GM12878 (cell line): Measurements from ENCODE around the gene SYT1. TPM values are rescaled to one million over a fixed set of nuclear protein-coding genes. Genes with fewer than 3 reads are reported as not detected.
A peak's percentile ranks its signal among the peaks of the same experiment; 100 is the strongest.

Experiments
- BHLHE40 ChIP-seq, 2 experiments: fragments of 450-650 bp in 1 of 2; IDR thresholded peaks; 2 replicates each; pipeline ENCODE4 v1.6.1; 2011 to 2017; ENCODE audit warnings: low read depth in 2 of 2, borderline replicate concordance in 1 of 2, improper control_type of control experiment in 1 of 2, low read length in 1 of 2, mild to moderate bottlenecking in 1 of 2
- CHD2 ChIP-seq: IDR thresholded peaks from 2 replicates; pipeline ENCODE4 v1.6.1; 2011; ENCODE audit warnings: low read depth, low read length, improper control_type of control experiment, borderline replicate concordance
- HDAC6 ChIP-seq: fragments of 200-600 bp; sonication (generic); IDR thresholded peaks from one replicate; pipeline ENCODE4 v1.8.0; 2017; ENCODE audit warnings: antibody characterized with exemption; ENCODE audit not compliant: unreplicated experiment
- IKZF1 ChIP-seq: fragments of 450-650 bp; conservative IDR thresholded peaks from 2 replicates; pipeline ENCODE4 v1.6.1; 2017; ENCODE audit warnings: antibody characterized with exemption, mild to moderate bottlenecking
- LARP7 ChIP-seq: fragments of 450-650 bp; IDR thresholded peaks from 2 replicates; pipeline ENCODE4 v1.6.1; 2017; ENCODE audit warnings: mild to moderate bottlenecking
- MTA2 ChIP-seq: fragments of 450-650 bp; IDR thresholded peaks from 2 replicates; pipeline ENCODE4 v1.6.1; 2016; ENCODE audit warnings: low read depth, mild to moderate bottlenecking, moderate library complexity
- NBN ChIP-seq: fragments of 450-650 bp; IDR thresholded peaks from 2 replicates; pipeline ENCODE4 v1.6.1; 2016
- SMC3 ChIP-seq: IDR thresholded peaks from 2 replicates; pipeline ENCODE4 v1.6.1; 2011; ENCODE audit warnings: low read length, improper control_type of control experiment, borderline replicate concordance
- STAT3 ChIP-seq: IDR thresholded peaks from 2 replicates; pipeline ENCODE4 v1.6.1; 2011; ENCODE audit warnings: low read depth, low read length, improper control_type of control experiment
- TAF1 ChIP-seq: IDR thresholded peaks from 2 replicates; pipeline ENCODE4 v1.6.1; 2011; ENCODE audit warnings: mild to moderate bottlenecking, low read depth, low read length, borderline replicate concordance
- TCF7 ChIP-seq: IDR thresholded peaks from 2 replicates; pipeline ENCODE4 v1.6.1; 2014; ENCODE audit warnings: antibody characterized with exemption, borderline replicate concordance
- ZNF384 ChIP-seq: IDR thresholded peaks from 2 replicates; pipeline ENCODE4 v1.6.1; 2012; ENCODE audit warnings: low read depth, mild to moderate bottlenecking, low read length, improper control_type of control experiment, borderline replicate concordance
- ZNF622 ChIP-seq: fragments of 450-650 bp; IDR thresholded peaks from 2 replicates; pipeline ENCODE4 v1.6.1; 2017; ENCODE audit warnings: mild to moderate bottlenecking, inconsistent platforms
- polyA plus RNA-seq, 11 experiments: library from polyadenylated mRNA; depleted of rRNA in 4 of 11; unstranded in 6 of 11; stranded (reverse) in 5 of 11; fragments of >200 nt; fragmentation: Nextera tagmentation in 4 of 11; fragmentation: Illumina TruSeq in 1 of 11; extraction: Ambion mirVana in 4 of 11; extraction: Trizol in 1 of 11; gene quantifications; 1 replicate in 1 of 11; 2 replicates in 10 of 11; pipeline versions ENCODE4 v1.2.1 to v1.2.3, GENCODE V29; 2011 to 2016; ENCODE audit warnings: inconsistent platforms in 2 of 11, missing spikeins in 2 of 11, low read depth in 1 of 11
- total RNA-seq, 4 experiments: library from RNA; depleted of rRNA in 3 of 4; stranded (reverse); fragments of >200 nt in 3 of 4; fragmentation: Illumina TruSeq in 1 of 4; extraction: Trizol in 1 of 4; gene quantifications; 2 replicates each; pipeline versions ENCODE4 v1.2.1 to v1.2.3, GENCODE V29; 2013 to 2021
- TF ChIP-seq, protein P1 (sequence below): fragments of 450-650 bp; IDR thresholded peaks from 2 replicates; pipeline ENCODE4 v1.6.1; 2016; ENCODE audit warnings: mild to moderate bottlenecking, moderate library complexity, borderline replicate concordance
- TF ChIP-seq, protein P2 (sequence below): fragments of 450-650 bp; IDR thresholded peaks from 2 replicates; pipeline ENCODE4 v1.6.1; 2017; ENCODE audit warnings: low read depth, mild to moderate bottlenecking, moderate library complexity
- TF ChIP-seq, protein P3 (sequence below): IDR thresholded peaks from 2 replicates; pipeline ENCODE4 v1.6.1; 2011; ENCODE audit warnings: mild to moderate bottlenecking, low read depth, low read length, moderate library complexity; ENCODE audit not compliant: insufficient replicate concordance
- TF ChIP-seq, protein P4 (sequence below): fragments of 150-350 bp; IDR thresholded peaks from 2 replicates; pipeline ENCODE4 v1.6.1; 2016; ENCODE audit warnings: low read depth, low read length
- TF ChIP-seq, protein P5 (sequence below): fragments of 450-650 bp; IDR thresholded peaks from 2 replicates; pipeline ENCODE4 v1.6.1; 2018; ENCODE audit warnings: borderline replicate concordance, mild to moderate bottlenecking; ENCODE audit not compliant: partially characterized antibody

Gene SYT1
- total and polyA plus RNA-seq, 10 of the 15 experiments (the other 5 are each of a cell fraction or from before 2014, with no cell fraction given) = 0.10 to 0.28 TPM; not detected in 8

DNA sequence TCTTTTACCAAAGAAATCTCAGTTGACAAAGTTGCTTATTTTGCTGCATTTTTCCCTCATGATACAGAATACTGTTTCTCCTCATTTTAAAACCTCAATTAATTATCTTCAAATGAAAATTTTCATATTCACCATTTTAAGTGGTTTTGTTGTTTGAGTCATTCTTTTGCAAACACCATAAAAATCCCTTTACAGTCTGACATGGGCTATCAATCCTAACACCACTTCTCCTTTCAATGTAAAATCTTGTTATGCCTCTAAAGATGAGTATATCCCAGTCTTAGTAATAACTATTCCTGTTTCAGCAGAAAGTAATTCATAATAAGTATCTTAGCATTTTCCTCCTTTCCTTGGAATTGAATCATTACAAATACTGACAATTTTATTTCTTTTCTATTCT, 192.2 kb downstream of the SYT1 start (continued):
- TF ChIP-seq, protein P1, sequence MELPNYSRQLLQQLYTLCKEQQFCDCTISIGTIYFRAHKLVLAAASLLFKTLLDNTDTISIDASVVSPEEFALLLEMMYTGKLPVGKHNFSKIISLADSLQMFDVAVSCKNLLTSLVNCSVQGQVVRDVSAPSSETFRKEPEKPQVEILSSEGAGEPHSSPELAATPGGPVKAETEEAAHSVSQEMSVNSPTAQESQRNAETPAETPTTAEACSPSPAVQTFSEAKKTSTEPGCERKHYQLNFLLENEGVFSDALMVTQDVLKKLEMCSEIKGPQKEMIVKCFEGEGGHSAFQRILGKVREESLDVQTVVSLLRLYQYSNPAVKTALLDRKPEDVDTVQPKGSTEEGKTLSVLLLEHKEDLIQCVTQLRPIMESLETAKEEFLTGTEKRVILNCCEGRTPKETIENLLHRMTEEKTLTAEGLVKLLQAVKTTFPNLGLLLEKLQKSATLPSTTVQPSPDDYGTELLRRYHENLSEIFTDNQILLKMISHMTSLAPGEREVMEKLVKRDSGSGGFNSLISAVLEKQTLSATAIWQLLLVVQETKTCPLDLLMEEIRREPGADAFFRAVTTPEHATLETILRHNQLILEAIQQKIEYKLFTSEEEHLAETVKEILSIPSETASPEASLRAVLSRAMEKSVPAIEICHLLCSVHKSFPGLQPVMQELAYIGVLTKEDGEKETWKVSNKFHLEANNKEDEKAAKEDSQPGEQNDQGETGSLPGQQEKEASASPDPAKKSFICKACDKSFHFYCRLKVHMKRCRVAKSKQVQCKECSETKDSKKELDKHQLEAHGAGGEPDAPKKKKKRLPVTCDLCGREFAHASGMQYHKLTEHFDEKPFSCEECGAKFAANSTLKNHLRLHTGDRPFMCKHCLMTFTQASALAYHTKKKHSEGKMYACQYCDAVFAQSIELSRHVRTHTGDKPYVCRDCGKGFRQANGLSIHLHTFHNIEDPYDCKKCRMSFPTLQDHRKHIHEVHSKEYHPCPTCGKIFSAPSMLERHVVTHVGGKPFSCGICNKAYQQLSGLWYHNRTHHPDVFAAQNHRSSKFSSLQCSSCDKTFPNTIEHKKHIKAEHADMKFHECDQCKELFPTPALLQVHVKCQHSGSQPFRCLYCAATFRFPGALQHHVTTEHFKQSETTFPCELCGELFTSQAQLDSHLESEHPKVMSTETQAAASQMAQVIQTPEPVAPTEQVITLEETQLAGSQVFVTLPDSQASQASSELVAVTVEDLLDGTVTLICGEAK = no peak
- TF ChIP-seq ZNF622 (no peak), BHLHE40 (IDR thresholded peaks at IDR 0.05; ENCODE audit: borderline replicate concordance in 1 of 2, low read depth in 2 of 2, low read length in 1 of 2) (0 out of 4 replicates have a peak, but pooled peaks of 1 of the 2 experiments have one; percentile 10), SMC3 (no peak), HDAC6 (no peak), IKZF1 (0 out of 2 replicates have a peak, but pooled peaks have one; percentile 22), NBN (0 out of 2 replicates have a peak, but pooled peaks have one; percentile 23), TAF1 (no peak), STAT3 (no peak), CHD2 (no peak), MTA2 (peak; percentile 83), ZNF384 (no peak), TCF7 (no peak), LARP7 (no peak)
- TF ChIP-seq, protein P2, sequence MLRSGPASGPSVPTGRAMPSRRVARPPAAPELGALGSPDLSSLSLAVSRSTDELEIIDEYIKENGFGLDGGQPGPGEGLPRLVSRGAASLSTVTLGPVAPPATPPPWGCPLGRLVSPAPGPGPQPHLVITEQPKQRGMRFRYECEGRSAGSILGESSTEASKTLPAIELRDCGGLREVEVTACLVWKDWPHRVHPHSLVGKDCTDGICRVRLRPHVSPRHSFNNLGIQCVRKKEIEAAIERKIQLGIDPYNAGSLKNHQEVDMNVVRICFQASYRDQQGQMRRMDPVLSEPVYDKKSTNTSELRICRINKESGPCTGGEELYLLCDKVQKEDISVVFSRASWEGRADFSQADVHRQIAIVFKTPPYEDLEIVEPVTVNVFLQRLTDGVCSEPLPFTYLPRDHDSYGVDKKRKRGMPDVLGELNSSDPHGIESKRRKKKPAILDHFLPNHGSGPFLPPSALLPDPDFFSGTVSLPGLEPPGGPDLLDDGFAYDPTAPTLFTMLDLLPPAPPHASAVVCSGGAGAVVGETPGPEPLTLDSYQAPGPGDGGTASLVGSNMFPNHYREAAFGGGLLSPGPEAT = 0 out of 2 replicates have a peak, but pooled peaks have one; percentile 13
- TF ChIP-seq, protein P3, sequence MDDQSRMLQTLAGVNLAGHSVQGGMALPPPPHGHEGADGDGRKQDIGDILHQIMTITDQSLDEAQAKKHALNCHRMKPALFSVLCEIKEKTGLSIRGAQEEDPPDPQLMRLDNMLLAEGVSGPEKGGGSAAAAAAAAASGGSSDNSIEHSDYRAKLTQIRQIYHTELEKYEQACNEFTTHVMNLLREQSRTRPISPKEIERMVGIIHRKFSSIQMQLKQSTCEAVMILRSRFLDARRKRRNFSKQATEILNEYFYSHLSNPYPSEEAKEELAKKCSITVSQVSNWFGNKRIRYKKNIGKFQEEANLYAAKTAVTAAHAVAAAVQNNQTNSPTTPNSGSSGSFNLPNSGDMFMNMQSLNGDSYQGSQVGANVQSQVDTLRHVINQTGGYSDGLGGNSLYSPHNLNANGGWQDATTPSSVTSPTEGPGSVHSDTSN = no peak
- TF ChIP-seq, protein P4, sequence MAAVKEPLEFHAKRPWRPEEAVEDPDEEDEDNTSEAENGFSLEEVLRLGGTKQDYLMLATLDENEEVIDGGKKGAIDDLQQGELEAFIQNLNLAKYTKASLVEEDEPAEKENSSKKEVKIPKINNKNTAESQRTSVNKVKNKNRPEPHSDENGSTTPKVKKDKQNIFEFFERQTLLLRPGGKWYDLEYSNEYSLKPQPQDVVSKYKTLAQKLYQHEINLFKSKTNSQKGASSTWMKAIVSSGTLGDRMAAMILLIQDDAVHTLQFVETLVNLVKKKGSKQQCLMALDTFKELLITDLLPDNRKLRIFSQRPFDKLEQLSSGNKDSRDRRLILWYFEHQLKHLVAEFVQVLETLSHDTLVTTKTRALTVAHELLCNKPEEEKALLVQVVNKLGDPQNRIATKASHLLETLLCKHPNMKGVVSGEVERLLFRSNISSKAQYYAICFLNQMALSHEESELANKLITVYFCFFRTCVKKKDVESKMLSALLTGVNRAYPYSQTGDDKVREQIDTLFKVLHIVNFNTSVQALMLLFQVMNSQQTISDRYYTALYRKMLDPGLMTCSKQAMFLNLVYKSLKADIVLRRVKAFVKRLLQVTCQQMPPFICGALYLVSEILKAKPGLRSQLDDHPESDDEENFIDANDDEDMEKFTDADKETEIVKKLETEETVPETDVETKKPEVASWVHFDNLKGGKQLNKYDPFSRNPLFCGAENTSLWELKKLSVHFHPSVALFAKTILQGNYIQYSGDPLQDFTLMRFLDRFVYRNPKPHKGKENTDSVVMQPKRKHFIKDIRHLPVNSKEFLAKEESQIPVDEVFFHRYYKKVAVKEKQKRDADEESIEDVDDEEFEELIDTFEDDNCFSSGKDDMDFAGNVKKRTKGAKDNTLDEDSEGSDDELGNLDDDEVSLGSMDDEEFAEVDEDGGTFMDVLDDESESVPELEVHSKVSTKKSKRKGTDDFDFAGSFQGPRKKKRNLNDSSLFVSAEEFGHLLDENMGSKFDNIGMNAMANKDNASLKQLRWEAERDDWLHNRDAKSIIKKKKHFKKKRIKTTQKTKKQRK = no peak
- TF ChIP-seq, protein P5, sequence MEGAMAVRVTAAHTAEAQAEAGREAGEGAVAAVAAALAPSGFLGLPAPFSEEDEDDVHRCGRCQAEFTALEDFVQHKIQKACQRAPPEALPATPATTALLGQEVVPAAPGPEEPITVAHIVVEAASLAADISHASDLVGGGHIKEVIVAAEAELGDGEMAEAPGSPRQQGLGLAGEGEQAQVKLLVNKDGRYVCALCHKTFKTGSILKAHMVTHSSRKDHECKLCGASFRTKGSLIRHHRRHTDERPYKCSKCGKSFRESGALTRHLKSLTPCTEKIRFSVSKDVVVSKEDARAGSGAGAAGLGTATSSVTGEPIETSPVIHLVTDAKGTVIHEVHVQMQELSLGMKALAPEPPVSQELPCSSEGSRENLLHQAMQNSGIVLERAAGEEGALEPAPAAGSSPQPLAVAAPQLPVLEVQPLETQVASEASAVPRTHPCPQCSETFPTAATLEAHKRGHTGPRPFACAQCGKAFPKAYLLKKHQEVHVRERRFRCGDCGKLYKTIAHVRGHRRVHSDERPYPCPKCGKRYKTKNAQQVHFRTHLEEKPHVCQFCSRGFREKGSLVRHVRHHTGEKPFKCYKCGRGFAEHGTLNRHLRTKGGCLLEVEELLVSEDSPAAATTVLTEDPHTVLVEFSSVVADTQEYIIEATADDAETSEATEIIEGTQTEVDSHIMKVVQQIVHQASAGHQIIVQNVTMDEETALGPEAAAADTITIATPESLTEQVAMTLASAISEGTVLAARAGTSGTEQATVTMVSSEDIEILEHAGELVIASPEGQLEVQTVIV = no peak
